Stimulated activated CD8-positive, alpha-beta memory T cell treated with anti-CD3 and anti-CD28 coated beads, Interleukin-4, amount 100 ng/mL, for 24 hours (primary cell): ENCODE data around the gene MAPK9.

ENCODE experiments used
- DNase-seq: peaks from one replicate; pipeline ENCODE4 v3.0.0-alpha.2; 2020; ENCODE audit warnings: low read depth

The MAPK9 gene

GRCh38 chr5:180294913-180295555 is 3.2 kb upstream of the MAPK9 start:
- DNase-seq: no peak

GRCh38 chr5:180294411-180294810 is 2.5 kb upstream of the MAPK9 start:
- no peak for DNase-seq

- DNase-seq: no peak
Measured at GRCh38 chr5:180291234-180291940, 496 bp downstream of the MAPK9 start.

- no peak for DNase-seq
Measured at GRCh38 chr5:180290568-180291233, 1.2 kb downstream of the MAPK9 start.

- no peak for DNase-seq
Measured at GRCh38 chr5:180289966-180290365, 1.9 kb downstream of the MAPK9 start.

GRCh38 chr5:180289433-180289832 is 2.5 kb downstream of the MAPK9 start:
- no peak for DNase-seq

- no peak for DNase-seq
Measured at GRCh38 chr5:180287868-180288267, 4.0 kb downstream of the MAPK9 start.

- no peak for DNase-seq
Measured at GRCh38 chr5:180287404-180287803, 4.5 kb downstream of the MAPK9 start.

GRCh38 chr5:180284149-180284548 is 7.7 kb downstream of the MAPK9 start:
- no peak for DNase-seq

GRCh38 chr5:180283026-180283615 is 8.8 kb downstream of the MAPK9 start:
- DNase-seq: no peak

GRCh38 chr5:180282281-180282680 is 9.6 kb downstream of the MAPK9 start:
- DNase-seq: no peak

- DNase-seq: no peak
Measured at GRCh38 chr5:180281706-180282105, 10.2 kb downstream of the MAPK9 start.

- no peak for DNase-seq
Measured at GRCh38 chr5:180274695-180275094, 17.2 kb downstream of the MAPK9 start.

GRCh38 chr5:180271221-180271620 is 20.7 kb downstream of the MAPK9 start:
- DNase-seq: no peak

GRCh38 chr5:180259260-180259611 is 32.6 kb downstream of the MAPK9 start:
- no peak for DNase-seq

GRCh38 chr5:180253036-180253824 is 38.7 kb downstream of the MAPK9 start:
- no peak for DNase-seq

GRCh38 chr5:180251887-180252286 is 40.0 kb downstream of the MAPK9 start:
- no peak for DNase-seq

GRCh38 chr5:180251141-180251540 is 40.7 kb downstream of the MAPK9 start:
- no peak for DNase-seq

GRCh38 chr5:180250329-180250728 is 41.6 kb downstream of the MAPK9 start:
- no peak for DNase-seq

GRCh38 chr5:180241600-180241999 is 50.3 kb downstream of the MAPK9 start:
- no peak for DNase-seq

- no peak for DNase-seq
Measured at GRCh38 chr5:180238631-180239030, 53.3 kb downstream of the MAPK9 start.

GRCh38 chr5:180235846-180236245 is 56.0 kb downstream of the MAPK9 start:
- DNase-seq: no peak
